Peyer's patch (tissue), 4 donors: Measurements from ENCODE around the gene LYL1.

Source experiments
- POLR2A ChIP-seq, 2 donors: fragments of 450-650 bp; IDR thresholded peaks; one replicate each; pipeline ENCODE4 v1.5.1; 2017; ENCODE audit warnings: antibody characterized with exemption in 2 of 2, mild to moderate bottlenecking in 2 of 2, moderate library complexity in 2 of 2
- TF ChIP-seq, protein P1 (sequence below), 6 experiments: fragments of 450-650 bp in 4 of 6; fragments of 200-600 bp in 2 of 6; sonication (generic) in 1 of 6; IDR thresholded peaks; one replicate each; pipeline ENCODE4 v1.5.1; 2017 to 2019; ENCODE audit warnings: antibody characterized with exemption in 6 of 6, mild to moderate bottlenecking in 3 of 6, moderate library complexity in 1 of 6

DNA sequence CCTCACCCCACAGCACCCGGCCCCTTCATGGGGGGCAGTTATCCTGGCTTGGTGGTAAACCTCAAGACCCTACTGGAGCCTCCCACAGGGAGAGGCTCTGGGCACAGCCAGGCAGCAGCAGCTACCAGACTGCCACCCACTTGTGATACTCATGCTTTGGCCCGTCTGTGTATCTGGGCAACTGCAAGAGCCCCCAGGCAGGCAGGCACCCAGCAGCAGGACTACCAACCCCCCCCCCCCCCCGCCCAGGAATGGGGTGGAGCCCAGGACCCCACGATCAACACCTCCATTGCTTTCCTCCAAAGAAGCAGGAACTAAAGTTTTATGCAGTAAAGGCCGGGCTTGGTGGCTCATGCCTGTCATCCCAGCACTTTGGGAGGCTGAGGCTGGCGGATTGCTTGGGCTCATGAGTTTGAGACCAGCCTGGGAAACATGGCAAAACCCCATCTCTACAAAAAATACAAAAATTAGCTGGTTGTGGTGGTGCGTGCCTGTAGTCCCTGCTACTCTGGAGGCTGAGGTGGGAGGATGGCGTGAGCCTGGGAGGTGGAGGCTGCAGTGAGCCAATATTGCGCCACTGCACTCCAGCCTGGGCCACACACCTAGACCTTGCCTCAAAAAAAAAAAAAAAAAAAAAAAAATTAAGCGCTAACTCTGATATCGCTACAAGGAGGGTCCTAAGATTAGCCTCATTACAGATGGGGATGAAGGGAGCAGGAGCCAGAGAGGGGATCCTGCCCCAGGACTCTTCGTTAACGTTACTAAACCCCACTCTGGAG lies 1.1 kb upstream of the LYL1 start:
- TF ChIP-seq, protein P1, sequence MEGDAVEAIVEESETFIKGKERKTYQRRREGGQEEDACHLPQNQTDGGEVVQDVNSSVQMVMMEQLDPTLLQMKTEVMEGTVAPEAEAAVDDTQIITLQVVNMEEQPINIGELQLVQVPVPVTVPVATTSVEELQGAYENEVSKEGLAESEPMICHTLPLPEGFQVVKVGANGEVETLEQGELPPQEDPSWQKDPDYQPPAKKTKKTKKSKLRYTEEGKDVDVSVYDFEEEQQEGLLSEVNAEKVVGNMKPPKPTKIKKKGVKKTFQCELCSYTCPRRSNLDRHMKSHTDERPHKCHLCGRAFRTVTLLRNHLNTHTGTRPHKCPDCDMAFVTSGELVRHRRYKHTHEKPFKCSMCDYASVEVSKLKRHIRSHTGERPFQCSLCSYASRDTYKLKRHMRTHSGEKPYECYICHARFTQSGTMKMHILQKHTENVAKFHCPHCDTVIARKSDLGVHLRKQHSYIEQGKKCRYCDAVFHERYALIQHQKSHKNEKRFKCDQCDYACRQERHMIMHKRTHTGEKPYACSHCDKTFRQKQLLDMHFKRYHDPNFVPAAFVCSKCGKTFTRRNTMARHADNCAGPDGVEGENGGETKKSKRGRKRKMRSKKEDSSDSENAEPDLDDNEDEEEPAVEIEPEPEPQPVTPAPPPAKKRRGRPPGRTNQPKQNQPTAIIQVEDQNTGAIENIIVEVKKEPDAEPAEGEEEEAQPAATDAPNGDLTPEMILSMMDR (IDR thresholded peaks at IDR 0.05) = no peak
- TF ChIP-seq POLR2A (IDR thresholded peaks at IDR 0.05) = no peak
